GM10266 (cell line): ENCODE data around the gene RAB17.

ENCODE experiments used
- DNase-seq: peaks from one replicate; pipeline ENCODE4 v3.0.0; 2012; ENCODE audit errors: extremely low spot score
- TF ChIP-seq, protein P1 (sequence below): IDR thresholded peaks from 2 replicates; pipeline ENCODE4 v1.5.1; 2012; ENCODE audit warnings: mild to moderate bottlenecking, low read depth; ENCODE audit not compliant: control insufficient read depth, insufficient read depth; ENCODE audit errors: missing control alignments

The RAB17 gene

DNA sequence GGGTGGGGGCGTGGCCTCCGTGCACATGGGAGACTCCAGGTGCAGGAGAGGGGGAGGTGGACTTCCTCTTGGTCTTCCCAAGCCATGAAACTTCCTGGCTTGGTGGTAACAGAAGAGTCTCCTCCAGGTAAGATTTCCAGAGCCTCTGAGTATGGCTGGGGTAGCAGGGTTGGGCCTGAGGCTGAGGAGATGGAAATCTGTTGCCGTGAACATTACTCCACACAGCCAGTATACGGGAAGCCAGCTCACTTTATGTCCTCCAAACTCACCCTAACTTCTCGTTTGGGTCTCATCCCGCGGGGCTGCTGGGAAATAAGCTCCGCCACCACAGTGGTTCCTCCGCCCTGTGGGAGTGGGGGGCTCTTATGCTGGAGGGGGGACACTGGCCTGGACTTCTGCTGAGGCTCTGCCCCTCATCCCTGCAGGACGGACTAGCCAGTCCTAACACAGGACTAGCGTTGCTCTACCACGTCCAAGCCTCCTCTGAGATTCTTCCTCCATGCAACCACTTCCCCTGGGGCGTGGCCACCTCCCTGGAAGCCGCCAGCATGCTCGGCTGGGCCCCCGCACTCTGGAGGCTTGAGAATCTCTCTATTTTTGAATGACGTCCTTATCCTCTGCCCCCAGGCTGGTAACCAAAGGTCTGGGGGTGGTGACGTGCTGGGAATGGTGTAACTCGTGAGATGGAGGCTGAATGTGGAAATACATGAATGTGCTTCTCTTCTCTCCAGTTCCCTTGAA lies 777 bp upstream of the RAB17 start:
- TF ChIP-seq, protein P1, sequence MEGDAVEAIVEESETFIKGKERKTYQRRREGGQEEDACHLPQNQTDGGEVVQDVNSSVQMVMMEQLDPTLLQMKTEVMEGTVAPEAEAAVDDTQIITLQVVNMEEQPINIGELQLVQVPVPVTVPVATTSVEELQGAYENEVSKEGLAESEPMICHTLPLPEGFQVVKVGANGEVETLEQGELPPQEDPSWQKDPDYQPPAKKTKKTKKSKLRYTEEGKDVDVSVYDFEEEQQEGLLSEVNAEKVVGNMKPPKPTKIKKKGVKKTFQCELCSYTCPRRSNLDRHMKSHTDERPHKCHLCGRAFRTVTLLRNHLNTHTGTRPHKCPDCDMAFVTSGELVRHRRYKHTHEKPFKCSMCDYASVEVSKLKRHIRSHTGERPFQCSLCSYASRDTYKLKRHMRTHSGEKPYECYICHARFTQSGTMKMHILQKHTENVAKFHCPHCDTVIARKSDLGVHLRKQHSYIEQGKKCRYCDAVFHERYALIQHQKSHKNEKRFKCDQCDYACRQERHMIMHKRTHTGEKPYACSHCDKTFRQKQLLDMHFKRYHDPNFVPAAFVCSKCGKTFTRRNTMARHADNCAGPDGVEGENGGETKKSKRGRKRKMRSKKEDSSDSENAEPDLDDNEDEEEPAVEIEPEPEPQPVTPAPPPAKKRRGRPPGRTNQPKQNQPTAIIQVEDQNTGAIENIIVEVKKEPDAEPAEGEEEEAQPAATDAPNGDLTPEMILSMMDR: no peak
- DNase-seq: no peak

DNA sequence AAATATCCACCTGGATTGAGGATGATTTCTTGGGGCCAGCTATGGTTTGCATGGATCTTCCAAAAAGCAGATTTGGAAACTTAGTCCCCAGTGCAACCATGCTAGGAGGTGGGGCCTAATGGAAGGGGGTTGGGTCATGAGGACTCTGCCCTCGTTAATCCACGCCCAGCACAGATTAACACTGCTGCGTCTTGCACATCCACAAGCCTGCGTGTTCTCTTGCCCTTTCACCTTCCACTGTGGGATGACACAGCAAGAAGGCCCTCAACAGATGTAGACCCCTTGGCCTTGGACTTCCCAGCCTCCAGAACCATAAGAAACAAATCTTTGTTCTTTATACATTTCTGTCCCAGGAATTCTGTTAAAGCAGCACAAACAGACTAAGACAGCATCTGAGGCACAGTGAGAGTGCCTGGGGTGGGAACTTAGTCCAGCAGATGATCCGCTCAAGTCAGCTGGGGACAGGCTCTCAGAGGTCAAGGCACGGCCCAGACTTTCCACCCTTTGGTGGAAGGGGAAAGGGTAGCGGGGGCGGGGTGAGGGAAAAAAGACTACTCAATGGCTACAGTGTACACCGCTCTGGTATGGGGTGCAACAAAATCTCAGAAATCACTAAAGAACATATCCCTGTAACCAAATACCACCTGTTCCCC lies 2.4 kb downstream of the RAB17 start:
- DNase-seq: no peak
- TF ChIP-seq, protein P1: no peak

DNA sequence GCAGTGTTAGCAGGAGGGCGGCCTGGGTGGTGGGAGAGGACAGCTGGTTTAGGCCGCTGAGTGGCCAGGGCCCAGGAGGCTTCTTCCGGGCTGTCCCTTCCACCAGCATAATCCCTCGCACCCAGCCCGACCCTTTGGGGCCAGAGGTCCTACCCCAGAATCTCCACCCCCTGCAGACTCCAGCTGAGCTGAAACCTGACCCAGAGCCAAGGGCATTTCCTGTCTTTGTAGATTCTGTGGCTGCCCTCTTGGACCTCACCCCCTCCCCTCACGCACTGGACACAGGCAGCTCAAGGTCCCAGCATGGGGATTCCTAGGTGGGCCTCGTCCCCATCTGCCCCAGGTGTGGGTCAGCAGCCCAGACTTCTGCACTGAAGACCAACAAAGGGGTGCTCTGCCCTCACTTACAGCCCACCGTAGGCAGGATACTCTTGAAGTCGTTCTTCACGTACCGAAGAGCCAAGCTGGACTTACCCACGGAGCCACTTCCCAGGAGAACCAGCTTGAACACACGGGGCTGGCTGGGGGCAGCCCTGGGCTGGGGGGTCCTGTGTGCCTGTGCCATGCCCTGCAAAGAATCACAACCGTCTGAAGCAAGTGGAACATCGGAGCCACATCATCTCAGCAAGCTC lies 4.8 kb downstream of the RAB17 start:
- TF ChIP-seq, protein P1: no peak
- no peak for DNase-seq

DNA sequence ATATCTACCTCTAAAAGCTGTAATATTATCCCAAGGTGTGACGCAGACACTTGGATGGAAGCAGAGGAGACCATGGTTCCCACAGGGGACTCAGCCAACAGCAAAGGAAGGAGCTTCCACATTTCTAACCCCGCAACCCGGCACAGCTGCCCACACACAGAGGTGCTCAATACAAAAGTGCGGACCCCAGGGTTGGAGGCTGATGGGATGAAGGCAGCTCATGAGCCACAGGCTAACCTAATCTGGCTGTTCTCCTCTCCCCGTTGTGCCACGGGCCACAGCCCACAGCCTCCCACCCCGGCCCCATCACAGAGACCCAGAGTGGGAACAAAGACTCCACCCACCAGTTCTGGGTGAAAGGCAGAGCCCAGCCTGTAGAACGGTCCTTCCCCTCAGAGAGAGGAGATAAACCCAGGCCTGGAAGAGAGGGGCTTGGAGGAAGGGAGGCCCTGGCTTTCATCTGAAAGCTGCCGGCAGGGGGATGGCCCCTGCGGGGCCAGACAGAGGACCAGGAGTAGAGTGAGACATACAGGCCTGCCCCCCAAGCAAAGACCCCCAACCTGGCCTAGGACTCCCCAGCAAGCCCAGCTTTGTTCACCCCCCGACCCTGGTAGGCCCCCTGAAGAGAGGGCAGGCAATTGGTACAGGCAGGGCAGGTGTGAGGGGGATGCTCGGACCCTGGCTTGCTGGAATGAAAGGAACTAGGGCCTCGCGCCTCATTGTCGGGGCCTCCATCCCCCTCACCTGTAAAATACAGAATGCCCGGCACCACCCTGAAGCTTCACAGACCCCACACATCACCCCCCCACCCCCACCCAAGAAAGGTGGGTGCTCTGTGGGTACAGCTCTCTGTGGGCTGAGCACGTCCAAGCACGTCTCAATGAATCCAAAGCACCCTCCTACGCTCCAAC lies 6.9 kb downstream of the RAB17 start:
- TF ChIP-seq, protein P1: no peak
- DNase-seq: no peak

DNA sequence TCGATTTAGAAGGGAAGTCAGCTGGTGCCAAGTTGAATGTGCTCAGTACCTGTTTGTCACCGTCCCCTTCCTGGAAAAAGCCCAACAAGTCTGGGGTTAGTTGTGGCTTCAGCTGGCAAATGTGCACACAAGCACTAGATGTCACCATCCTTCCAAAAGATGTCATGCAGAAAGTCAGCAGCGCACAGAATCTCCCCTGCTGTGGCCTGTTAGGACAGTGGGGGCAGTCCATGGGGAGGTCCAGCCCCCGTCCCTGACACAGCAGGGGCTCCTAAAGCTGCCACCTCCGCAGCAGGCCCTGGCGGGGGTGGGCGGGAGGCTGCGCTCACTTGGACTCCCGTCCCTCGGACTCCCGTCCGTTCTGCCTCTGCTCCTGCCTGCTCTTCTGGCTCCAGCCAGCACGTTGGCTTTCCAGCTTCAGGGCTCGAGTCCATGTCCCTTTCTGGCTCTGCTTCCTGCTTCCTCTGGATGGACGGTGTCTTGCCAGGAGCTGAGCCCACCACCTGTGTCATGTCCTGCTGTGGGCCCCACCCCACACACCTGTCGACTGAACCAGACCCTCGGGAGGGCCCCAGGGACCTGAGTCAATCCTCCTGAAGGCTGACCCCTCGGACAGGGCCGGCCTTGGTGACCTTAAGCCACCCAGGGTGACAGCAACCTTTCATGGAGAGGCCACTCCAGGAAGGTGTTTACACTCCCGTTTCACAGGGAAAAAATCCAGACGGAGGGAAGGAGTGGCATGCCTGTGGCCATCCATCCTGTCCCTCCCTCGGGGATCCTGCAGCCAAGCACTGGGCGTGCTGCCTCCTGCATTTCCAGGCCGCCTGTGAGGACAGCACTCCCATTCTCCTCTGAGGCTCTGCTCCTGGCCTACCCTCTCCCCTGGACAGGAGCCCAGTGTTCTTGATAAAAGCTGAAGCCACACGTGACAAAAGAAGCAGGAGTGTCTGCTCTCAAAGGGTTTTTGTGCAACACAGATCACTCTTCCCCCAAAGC lies 8.5 kb downstream of the RAB17 start:
- peak; percentile 45 for DNase-seq

More for the DNA sequence above, 8.5 kb downstream of the RAB17 start:
- TF ChIP-seq, protein P1: peak; percentile 51
